Stimulated activated CD8-positive, alpha-beta memory T cell treated with anti-CD3 and anti-CD28 coated beads, Interleukin-4, amount 100 ng/mL, for 1 hour (primary cell): ENCODE data around the gene RRBP1.

Experiments used
- DNase-seq, 2 donors: peaks; one replicate each; pipeline ENCODE4 v3.0.0-alpha.2; 2020; ENCODE audit warnings: low read depth in 2 of 2, low spot score in 1 of 2

RRBP1 gene

GRCh38 chr20:17622086-17622850 is 59.8 kb downstream of the RRBP1 start:
- no peak for DNase-seq

GRCh38 chr20:17621229-17621968 is 60.6 kb downstream of the RRBP1 start:
- DNase-seq, result no peak

- DNase-seq, result no peak
Observed at GRCh38 chr20:17620371-17621228, 61.4 kb downstream of the RRBP1 start.

- no peak for DNase-seq
Observed at GRCh38 chr20:17619351-17620093, 62.5 kb downstream of the RRBP1 start.

- DNase-seq, result no peak
Observed at GRCh38 chr20:17618673-17619013, 63.4 kb downstream of the RRBP1 start.

DNA sequence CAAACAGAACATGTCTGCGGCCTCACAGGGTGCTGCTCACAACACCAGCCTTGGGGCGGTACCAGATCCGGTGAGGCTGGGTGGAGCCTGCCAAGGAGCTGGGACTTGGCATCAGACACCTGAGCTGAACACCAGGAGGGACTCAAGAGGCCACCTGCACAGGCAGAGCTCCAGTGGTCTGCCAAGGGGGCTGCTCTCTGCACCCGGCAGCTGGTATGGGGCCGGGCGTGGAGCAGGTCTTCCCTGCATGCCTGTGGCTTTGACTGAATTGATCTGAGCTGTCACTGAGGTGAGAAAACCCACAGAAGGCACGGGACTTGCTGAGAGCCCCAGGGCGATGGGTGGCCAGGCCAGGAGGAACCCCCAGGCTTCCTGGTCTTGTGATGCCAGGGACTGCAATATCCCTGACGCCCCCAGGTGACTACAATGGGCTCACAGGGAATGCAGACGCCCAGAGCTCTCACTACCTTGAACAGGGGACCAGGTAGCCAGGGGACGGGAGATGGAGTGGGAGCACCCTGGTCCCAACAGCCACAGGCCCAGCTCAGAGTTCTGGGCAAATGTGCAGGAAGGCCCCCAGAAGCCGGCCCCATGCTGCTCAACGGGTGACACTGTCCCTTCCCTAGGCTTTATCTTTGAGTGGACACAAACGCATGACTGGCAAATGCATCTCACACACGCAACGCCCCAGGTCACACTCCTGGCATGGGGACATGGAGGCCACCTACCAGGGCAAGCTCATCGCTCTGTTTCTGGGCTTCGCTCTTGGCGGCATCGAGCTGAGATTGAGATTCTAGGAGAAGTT is 64.0 kb downstream of the RRBP1 start:
- DNase-seq, result no peak

GRCh38 chr20:17617212-17617867 is 64.7 kb downstream of the RRBP1 start:
- DNase-seq, result no peak

DNA sequence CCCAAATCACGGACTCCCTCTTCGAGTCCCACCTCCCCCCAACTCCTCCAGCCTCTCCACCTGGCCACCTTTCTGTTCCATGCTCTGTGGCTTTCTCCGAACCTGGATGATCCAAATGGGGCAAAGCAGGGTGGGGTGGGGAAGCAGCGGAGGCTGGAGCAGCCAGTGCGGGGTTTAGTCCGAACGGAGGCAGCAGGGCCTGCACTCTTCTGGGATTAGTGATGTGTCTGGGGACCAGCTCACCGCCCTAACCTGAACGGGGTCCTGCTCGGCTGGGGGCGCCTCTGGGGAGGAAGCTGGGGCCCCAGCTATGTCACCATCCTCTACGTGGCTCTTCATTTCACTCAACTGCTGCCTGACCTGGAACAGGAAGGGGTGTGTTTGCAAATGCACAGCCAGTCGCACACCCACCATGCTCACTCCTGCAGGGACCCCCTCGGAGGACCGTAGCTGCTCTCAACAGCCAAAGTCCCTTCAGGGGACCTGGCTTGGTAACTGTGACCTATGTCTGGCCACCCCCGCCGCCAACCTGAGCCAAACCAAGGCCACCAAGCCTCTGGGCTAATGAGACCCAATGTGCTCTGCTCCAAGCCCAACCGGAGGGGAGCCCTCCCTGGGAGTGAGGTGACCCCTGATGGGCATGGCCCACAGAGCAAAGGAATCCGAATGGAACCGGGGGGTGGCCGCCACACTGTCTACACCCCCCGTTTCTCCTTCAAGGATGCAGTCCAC is 65.4 kb downstream of the RRBP1 start:
- DNase-seq, result no peak

DNA sequence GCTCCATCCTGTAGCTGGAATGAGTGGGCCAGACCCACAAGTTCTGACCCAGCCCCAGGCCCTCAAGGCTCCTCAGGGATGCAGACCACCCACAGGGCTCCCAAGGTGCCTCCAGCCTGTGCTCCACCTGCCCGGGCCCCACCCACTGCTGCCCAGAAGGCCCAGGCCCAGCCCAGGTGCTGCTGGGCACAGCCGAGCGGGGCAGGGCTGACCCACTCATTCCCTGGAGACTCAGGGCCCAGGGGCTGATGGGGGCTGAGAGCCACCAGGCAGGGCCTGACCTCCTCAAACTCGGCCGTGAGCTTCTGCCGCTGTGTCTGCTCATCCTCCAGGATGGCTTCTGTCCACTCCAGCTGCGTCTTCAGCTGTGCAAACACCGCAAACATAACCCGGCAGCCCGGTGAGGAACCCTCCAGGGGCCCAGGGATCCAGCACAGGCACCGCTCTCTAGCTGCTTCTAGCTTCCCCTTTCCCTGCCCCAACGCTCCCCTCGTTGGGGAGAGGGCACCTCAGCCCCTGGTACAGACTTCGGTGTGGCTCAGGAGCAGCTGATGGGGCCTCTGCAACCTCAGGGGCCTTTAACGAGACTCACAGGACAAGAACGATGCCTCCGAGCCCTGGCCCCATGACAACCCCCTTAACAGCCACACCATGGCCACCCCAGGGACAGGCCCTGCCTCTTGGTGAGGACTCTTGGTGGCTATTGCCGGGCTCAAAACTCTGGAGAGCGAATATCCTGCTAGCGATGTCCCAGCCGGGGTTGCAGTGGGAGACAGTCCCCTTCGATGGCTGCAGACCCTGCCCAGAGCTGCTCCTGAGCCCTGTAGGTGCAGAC is 66.2 kb downstream of the RRBP1 start:
- no peak for DNase-seq

- DNase-seq, result no peak
Observed at GRCh38 chr20:17614812-17615644, 67.0 kb downstream of the RRBP1 start.

DNA sequence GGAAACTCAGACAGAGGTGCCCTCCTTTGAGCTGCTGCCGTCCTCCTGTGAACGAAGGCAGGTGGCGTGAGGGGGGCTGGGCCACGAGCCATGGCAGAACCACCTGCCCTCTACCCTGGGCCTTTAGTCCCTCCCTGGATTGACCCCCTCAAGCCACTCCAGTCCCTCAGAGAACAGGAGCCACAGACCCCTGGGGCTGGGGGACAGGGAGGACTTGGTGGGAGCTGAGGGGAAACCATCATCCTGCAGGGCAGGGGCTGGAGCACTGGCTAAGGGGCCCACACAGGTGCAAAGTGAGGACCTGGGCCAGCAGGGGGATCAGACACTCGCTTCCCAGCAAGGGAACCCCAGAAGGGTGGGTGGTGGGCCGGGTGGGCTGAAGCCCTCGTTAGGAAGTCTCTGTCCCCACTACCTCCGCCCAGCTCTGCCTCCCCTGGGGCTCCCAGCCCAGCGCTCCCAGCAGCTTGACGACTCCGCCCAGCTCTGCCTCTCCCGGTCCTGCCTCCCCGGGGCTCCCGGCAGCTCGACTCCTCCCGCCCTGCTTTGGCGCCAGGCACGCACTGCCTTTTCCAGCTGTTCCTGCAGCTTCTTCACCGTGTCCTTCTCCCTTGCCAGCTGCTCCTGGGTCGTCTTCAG is 67.7 kb downstream of the RRBP1 start:
- DNase-seq, result no peak

- no peak for DNase-seq
Observed at GRCh38 chr20:17613328-17614175, 68.5 kb downstream of the RRBP1 start.

DNA sequence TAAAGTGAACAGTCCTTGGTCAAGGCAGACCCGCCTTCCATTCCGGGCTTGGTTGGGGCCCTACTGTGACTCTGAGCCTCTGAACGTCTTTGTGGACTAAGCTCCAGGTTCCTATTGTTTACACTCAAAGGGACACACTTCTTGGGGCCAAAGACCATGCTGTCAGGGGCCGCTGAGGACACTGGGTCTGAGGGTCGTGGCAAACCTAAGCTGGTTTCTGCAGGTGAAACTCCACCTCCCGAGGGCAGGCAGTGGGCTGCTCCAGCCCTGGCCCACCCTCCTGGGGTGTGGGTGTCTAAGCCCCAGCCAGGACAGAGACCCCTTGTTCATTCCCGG is 69.1 kb downstream of the RRBP1 start:
- no peak for DNase-seq

GRCh38 chr20:17612287-17612991 is 69.6 kb downstream of the RRBP1 start:
- peak in 1 of 2 donors; percentile 30 for DNase-seq

GRCh38 chr20:17611540-17612286 is 70.3 kb downstream of the RRBP1 start:
- DNase-seq, result no peak
